HCEC 1CT (cell line): ENCODE results near the gene MED31.

Experiments
- DNase-seq: peaks from one replicate; pipeline ENCODE4 v3.0.0-alpha.2; 2017

Gene MED31

DNA sequence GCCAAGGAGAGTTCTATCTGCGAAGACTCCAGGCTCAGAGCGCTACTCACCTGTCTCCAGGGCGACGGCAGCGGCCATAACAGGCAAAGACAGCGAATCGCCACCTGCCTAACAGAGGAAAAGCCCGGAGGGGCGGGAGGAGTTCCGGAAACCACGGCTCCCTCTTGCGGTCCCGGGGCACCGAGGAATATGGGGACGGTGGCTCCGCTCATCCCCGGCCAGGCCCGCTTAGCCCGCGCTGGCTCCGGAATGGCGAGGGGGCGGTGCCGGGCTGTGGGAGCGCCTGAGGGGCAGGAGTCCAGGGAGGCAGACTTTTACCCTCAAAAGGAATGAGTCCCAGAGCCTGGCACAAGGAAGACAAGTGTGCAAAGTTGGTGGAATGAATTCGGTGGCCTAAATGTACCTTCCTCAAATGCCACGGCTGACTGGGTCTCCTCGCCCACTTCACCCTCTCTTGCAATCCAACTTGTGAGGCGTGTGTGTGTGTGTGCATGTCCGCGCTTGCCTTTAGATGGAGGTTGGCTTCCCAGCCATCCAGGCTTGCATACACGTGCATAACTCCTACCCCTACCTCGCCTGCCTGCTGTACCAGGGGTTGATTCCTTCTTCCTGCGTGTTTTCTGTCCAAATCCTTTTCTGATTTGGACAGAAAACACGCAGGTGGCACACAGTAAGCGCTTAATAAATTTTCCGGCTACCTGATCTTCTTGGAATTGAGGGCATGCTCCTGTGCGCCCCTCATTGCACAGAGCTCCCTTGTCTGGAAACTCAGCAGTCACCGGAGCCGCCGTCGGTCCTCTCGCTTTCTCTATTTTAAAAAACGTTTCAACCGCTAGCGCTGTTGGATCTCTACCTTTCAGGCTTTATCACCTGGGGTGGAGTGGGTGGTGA lies 3.7 kb upstream of the MED31 start:
- DNase-seq = no peak

DNA sequence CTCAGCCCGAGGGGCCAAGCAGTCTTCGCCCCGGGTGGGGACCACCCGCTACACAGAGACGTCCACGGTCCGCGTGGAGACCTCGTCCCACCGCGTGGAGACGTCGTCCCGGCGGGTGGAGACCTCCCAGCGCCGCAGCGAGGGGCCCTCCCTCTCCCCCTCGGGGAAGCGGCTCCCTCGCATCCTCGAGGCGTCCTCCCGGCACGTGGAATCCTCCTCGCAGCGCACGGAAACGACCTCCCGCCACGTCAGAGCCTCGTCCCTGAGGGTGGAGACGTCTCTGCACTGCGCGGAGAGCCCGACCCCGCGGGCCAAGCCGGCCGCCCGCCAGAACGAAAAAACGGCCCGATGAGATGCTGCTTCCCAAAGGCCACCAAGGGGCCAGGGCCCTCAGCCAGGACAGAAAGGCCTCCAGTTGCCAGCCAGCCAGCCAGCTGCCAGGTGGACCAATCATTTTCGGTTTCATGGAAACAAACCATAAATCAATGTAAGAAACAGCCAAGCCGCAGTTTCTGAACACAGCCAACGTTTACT lies 581 bp upstream of the MED31 start:
- no peak for DNase-seq

DNA sequence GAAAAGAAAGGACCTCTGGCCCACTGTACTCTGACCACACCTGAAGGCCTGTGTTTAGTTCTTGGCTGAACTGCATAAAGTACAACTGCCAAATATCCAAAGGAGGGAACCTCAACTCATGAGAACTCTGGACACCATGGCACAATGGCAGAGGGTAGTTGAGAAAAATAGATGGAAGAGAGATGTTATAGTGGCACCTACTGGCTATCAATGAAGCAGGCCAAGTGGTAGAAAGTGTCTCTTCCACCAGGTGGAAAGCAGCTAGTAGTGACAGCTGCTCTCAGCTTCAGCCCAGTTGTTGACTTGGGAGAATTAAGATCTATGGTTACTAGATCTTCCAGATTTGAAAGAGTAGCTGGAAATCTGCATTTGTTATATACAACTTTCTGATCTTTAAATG lies 3.2 kb downstream of the MED31 start:
- DNase-seq = no peak

DNA sequence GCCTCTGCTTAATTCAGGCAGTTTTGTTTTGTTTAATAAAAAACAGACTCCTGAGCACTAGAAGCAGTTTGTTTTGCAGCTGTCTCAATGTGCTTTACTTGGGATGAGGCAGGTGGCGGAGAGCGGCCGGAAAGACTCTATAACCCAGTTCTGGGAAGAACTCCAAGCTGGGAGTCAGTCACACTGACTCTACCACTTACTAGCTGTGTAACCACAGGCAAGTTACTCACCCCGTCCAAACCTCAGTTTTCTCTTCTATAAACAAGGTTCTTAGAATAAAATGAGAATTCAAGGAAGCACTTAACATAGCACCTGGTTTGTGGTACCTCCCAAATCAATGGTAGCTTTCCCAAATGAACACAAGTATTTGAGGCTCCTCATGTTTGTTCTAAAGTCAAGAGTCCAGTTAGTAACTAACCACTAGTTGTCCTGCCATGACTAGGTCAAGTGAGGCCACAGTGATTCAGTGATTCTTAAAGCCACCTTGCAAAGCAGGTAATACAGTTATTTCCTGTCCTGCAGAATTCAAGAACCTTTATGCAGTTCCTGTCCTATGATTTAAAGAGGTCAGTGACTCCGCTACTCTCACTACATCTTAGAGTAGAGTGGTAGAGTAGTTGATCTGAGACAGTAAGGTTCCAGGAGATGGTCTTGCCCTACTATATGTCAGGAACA lies 7.8 kb downstream of the MED31 start:
- DNase-seq = peak; percentile 87

DNA sequence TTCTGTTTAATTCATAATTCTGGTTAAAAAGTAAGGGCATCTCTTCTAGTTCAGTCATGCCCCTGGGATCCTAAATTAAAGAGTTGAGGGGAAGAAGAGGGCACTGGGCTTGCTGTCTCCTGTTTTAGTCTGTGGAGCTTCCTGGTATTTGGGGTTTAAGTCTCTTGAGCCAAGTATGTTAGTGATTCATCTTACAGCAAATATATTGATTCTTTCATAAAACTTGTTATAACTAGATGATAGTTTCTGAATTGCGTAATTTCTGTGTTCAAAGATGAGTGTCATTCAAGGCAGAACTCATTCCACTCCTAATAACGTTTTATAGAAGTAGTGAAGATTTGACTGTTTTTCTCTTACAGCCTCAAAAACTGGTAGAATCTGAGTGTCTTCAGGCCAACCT lies 8.8 kb downstream of the MED31 start:
- peak; percentile 43 for DNase-seq

DNA sequence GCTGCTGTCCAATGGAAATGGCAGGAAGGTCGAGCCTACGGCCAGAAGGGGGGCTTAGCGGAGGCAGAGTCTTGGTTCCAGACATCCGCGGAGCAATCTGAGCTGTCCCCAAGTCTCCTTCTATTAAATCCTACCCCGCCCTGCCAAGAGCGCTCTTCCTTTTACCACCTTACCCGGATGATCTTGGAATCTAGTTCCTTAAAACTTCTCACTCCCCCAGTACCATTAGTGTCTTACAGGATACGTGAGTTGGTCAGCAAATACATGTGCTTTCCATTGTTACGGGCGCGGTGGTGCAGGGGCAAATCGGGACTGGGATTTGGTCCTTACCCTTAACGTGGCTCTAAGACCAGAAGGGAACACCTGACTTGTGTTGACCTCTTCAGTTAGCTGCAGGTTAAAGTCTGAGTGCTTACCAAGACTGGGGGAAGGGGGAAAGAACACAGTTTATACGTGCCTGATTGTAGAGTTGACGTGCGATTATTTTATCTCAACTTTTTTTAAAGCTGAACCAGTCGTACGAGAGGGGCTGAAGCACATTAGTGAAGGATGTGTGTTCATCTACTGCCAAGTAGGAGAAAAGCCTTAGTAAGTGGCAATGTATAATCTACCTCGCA lies 10.1 kb downstream of the MED31 start:
- DNase-seq = no peak

DNA sequence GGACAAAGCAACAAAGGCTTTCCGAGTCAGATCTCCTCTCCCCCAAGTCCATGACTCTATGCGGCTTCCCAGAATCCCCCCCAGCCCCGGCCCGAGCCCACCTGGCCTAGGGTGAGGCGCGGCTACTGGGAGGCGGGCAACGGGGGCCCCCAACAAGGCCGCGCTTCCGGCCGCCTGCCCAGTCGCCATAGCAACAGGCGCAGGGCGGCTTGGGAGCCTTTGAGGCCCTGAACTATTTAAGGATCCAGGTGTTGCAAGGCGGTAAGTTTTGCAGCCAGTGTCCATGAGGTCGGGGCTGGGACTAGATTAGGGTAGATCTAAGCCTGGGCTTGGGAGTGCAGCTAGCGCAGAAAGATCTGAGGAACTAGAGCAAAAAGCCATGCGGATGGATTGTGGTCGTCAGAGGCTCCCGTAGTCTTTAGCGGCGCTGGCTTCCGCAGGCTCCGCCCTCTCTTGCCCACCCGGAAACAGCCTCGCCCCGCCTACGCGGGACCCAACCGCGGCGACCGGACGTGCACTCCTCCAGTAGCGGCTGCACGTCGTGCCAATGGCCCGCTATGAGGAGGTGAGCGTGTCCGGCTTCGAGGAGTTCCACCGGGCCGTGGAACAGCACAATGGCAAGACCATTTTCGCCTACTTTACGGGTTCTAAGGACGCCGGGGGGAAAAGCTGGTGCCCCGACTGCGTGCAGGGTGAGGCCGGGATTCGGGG lies 10.7 kb downstream of the MED31 start, which contains the start of the genes KIAA0753 and TXNDC17:
Gene KIAA0753, minus strand, starts transcription at position 176 of the 711 bp plus-strand sequence. CDS start 5,608 bp downstream, outside the sequence.
Gene TXNDC17, plus strand, starts transcription at position 525 of the 711 bp plus-strand sequence. Its CDS starts 23 bp downstream, at position 548.
- DNase-seq = peak; percentile 87

DNA sequence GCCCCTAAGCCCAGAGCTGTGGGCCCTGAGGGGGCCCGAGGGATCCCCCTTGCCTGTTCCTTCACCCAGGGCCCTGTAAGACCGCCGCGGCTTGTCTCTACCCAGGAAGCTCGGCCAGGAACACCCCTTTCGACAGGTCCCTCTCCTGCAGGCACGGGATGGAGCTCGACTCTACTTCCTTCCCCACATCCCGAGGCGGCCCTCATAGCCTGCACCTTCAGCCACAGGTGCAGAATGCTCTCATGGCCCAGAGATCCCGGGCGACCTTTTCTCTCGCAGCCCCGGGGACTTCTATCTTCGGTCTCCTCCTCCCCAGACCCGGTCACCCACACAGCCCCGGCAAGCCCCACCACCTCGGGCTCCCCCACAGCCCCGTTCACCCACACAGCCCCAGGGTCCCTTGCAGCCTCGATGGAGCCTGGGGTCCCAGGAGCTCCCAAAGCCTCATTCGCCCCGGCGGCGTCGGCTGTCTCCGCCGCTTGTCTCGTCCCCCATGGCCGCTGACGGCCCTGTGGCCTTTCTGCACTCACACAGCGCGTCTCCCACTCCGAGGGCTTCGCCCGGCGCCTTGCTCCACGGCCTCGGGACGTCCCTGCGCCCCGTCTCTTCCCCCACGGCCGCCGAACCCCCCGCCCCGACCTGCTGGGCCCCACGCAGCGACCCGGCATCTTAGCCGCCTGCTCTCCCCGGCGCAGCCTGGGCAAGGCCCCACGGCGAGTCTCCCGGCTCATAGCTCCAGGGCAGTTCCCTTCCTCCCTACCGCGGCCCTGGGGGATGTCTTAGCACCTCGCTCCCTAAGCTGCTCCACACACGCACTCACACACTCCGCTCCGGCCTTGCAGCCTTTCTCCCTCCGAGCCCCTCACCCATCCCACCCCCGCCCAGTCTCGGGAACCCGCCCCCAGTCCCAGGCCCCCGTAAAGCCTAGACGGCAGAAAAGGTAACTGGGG lies 11.5 kb downstream of the MED31 start:
- DNase-seq = peak; percentile 54

DNA sequence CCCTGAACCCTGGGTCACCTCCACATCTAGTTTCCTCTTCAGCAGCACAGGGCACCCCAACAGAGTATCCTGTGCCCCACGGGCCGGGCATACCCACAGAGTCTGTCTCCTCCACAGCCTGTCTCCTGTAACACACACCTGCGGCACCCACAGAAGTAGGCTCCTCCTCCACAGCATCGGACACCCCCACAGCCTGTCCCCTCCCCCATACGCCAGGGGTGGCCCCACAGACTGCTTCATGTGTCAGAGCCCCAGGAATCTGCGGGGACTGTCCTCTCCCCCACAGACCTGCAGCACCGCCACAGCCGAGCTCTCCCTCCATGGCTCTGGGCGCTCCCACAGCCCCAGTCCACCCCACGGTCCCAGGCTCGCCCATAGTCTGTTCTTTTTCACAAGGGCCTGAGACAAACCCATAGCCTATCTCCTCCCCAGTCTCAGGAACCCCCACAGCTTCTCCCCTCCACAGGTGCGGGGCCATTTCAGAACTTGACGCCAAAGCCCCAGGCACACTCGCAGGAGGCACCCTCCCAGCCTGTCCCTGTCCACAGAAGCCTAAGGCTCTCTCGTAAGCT lies 12.3 kb downstream of the MED31 start:
- DNase-seq = no peak

DNA sequence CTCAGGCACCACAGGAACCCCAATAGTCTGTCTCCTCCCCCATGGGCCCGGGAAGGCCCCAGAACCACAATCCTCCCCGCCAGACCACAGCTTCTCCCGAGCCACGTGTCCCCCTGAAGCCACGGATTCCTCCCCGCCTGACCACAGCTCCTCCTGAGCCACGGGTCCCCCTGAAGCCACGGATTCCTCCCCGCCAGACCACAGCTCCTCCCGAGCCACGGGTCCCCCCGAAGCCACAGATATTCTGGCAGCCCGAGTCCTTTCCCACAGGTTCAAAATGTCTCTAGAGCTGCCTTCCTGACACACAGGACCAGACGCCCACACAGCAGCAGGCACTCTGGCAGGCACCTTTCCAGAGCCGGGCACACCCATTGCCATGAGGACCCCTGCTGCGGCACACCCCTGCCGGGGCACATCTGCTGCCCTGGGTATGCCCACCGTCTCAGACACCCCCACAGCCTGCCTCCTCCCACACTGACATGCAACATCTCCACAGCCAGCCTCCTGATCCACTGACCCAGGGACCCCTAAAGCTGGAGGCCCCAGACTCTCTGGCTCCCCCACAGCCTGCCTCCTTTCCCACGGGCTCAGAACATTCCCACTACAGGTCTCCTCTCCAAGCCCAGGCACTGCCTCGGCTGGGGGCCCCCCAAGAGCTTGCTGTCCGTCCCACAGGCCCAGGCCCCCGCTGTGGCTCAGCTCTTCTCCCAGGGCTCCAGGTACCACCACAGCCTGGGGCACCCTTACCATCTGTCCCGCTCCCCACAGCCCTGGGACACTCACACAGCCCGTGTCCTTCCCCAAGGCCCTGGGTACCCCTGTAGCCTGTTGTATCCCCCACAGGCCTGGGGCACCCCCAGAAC lies 13.1 kb downstream of the MED31 start:
- DNase-seq = no peak

DNA sequence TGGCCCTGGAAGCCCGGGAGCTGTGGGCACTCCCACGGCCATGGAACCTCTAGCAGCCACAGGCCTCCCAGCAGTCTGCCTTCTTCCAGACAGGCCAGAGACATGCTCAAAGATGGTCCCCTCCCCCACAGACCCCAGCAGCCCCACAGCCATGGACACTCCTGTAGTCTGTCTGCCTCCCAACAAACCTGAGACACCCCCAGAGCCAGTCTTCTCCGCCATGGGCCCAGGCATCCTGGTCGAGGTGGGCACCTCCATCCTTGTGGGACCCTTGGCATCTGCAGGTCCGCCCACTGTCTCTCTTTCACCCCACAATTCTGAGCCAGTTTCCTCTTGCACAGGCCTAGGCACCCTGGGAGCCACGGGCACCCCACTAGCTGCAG lies 14.0 kb downstream of the MED31 start:
- no peak for DNase-seq

DNA sequence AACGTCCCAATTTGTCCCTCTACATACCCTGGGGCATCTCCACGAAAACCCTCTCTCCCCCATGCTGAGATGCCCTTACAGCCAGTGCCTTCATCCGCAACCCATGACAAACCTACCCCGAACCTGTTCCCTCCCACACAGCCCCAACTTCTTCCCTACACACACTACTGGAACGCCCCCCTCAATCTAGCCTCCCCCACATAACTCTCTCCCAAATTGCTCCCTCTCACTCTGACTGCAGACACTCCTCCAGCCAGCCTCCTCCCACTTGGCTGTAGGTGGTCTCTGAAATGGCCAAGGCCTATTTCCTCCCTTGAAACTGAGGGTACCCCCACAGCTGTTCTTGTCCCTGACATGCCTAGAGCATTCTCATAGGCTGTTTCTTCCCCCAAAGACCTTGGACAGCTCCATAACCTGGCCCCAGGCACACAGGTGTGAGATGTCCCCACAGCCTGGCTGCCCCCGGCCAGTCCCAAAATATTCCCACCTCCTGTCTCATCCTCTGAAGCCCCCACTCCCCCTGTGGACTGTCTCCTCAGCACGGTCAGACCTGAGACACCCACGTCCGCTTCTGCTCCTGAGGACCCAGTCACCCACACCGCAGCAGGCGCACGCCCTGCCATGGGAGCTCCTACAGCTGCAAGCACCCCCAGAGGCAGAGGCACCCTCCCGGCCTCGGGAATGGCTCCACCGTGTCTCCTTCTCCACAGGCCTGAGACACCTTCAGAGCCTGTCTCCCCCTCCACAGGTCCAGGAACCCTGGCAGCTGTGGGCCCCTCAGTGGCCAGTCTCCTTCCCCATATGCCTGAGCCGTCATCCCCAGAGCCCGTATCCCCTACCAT lies 14.6 kb downstream of the MED31 start:
- no peak for DNase-seq

DNA sequence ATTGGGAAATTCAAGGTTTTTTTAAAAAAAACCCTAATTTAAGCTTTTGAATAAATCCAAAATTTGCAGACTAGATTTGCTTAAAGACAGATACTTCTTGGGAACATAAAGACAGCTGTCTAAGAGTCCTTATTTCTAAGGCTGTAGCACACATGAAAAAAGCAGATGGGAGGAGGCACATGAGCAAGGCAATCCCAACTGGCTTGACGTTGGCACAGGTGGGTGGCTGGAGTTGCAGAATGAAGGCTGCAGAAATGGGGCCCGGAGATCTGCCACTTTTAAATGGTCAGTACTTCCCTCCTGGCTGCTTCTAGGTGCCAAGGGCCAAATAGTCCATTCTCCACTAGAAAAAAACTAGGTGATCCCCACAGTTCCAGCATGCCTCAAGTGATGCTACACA lies 15.3 kb downstream of the MED31 start:
- DNase-seq = no peak

DNA sequence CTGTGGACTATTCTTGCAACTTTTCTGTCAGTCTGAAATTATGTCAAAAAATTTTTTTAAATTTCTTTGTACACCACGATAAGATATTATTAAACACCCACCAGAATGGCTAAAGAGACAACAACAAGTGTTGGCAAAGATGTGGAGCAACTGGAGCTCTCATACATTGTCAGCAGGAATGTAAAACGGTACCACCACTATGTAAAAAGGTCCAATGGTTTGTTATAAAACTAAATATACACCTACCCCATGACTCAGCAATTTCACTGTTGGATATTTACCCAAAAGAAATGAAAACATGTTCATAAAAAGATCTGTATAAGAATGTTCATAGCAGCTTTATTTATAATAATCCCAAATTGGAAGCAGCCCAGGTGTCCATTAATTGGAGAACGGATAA lies 18.1 kb downstream of the MED31 start:
- DNase-seq = no peak

DNA sequence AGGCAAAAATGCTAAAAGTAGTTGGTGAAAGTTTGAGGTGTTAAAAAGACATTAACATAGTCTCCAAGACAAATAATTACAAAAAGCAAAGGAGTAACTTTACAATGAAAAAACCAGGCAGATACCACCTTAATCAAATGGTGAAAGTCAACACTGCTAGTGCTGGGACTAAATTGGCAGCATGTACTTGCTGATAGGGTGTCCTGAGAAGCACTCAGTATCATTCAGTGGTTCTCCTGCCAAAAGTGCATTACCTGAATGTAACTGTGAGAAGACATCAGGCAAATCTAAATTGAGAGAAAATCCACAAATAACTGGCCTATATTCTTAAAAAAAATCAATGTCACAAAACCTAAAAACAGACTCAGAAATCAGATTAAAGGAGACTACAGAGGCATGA lies 18.9 kb downstream of the MED31 start:
- DNase-seq = no peak

DNA sequence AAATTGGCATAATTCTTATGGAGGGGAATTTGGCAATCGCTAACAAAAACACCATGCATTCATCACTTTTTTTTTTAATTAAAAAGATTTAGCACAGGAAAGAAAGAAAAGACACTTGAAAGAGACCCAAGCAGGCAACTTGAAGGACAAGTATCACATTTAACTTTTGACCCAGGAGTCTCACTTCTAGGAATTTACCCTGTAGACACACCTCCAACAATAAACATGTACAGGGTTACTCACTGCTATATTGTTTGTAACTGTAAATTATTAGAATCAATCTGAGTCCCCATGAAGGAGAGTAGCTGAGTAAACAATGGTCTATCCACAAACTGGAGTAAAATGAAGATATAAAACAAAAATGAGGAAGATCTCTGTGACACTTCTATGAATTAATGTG lies 21.0 kb downstream of the MED31 start:
- no peak for DNase-seq

DNA sequence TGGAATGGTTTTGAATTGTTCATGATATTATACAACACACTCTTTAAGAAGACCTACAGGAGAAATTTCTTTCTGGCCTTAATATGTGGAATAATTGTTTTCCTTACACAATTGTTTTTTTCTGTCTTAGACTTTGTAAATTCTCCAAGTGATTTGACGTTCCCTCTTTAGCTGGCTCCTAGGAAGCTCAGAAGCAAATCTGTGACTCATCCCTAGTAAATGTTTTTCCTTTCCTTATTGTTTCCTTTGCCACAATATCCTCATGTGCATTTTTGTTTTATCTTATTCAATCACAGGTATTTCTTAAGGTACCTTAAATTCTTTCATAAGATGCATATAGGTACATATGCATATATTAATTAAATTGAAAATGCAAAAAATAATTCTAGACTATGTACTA lies 24.4 kb downstream of the MED31 start:
- DNase-seq = peak; percentile 30

DNA sequence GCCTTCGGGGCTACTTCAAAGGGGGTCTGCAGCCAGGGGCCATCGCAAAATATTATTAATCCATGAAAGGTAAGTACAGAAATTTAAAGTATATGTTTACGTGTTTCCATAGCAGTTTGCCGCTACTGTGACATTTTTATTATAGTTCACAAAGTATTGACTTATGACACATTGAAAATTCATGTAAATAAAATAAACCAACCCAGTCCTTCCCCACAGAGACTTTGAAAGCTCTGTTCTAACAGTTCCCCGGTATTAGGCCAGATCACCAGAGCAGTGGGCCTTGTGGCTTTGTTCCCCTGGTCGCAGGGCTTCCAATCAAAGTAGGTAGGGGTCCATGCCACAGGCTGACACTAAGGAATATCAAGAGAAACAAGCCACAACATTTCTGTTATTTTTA lies 24.8 kb downstream of the MED31 start:
- peak; percentile 15 for DNase-seq

DNA sequence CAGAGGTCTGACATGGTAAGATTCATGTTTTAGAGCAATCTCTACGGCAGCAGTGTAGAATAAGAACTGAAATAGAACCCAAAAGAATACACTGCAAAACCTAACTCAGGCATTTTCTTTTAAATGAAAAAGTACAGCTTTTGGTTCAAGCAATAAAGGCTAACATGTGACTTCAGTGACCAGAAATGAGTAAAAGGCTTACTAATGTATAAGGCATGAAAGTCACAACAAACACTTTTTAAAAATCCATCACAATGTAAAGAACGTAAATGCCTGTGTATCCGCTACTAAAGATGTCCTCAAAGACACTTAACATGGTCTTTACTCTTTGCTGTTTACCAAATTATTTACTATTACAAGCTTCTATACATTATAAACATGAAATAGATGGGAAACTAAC lies 27.5 kb downstream of the MED31 start:
- DNase-seq = peak; percentile 37
